Sigmoid colon (tissue), 4 donors: ENCODE data around the gene TMEM247.

Experiments used
- EP300 ChIP-seq, 4 donors: sonication (generic); formaldehyde crosslinking; IDR thresholded peaks; one replicate each; pipeline ENCODE4 v1.6.1; 2017; ENCODE audit warnings: antibody characterized with exemption in 4 of 4
- POLR2A ChIP-seq, 2 donors: fragments of 450-650 bp; IDR thresholded peaks; one replicate each; pipeline ENCODE4 v1.6.1; 2016; ENCODE audit warnings: antibody characterized with exemption in 2 of 2, mild to moderate bottlenecking in 2 of 2, moderate library complexity in 2 of 2
- POLR2AphosphoS5 ChIP-seq, 4 donors: sonication (generic); formaldehyde crosslinking; IDR thresholded peaks; one replicate each; pipeline ENCODE4 v1.6.1; 2017; ENCODE audit warnings: antibody characterized with exemption in 4 of 4
- TF ChIP-seq, protein P1 (sequence below), 4 experiments: fragments of 450-650 bp in 3 of 4; fragments of 200-600 bp in 1 of 4; IDR thresholded peaks; one replicate each; pipeline ENCODE4 v1.5.1; 2016 to 2019; ENCODE audit warnings: antibody characterized with exemption in 4 of 4, mild to moderate bottlenecking in 3 of 4, moderate library complexity in 2 of 4

DNA sequence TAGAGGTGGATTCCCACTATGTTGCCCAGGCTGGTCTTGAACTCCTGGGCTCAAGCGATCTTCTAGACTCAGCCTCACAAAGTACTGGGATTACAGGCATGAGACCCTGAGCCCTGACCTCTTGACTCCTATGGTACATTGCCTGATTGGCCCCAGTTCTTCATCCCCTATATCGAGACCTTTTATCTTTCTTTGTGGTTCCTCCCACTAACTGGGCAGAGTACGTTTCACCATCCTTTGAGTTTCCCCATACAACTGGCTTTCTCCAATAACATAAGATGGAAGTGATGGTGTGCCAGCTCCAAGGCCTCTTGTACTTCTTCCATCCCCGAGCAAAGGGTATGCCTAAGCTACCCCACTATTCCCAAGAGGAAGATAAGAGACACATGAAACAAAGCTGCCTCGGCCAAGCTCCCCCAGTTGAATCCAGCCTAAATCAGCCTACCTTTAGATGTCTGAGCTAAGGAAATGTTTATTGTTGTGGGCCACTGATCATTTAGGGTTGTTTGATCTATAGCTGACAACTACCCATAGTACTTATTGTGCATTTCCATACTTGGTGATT lies 8.3 kb upstream of the TMEM247 start:
- TF ChIP-seq POLR2A (IDR thresholded peaks at IDR 0.05) (no peak), POLR2AphosphoS5 (IDR thresholded peaks at IDR 0.05) (no peak), EP300 (IDR thresholded peaks at IDR 0.05) (no peak)
- TF ChIP-seq, protein P1, sequence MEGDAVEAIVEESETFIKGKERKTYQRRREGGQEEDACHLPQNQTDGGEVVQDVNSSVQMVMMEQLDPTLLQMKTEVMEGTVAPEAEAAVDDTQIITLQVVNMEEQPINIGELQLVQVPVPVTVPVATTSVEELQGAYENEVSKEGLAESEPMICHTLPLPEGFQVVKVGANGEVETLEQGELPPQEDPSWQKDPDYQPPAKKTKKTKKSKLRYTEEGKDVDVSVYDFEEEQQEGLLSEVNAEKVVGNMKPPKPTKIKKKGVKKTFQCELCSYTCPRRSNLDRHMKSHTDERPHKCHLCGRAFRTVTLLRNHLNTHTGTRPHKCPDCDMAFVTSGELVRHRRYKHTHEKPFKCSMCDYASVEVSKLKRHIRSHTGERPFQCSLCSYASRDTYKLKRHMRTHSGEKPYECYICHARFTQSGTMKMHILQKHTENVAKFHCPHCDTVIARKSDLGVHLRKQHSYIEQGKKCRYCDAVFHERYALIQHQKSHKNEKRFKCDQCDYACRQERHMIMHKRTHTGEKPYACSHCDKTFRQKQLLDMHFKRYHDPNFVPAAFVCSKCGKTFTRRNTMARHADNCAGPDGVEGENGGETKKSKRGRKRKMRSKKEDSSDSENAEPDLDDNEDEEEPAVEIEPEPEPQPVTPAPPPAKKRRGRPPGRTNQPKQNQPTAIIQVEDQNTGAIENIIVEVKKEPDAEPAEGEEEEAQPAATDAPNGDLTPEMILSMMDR (IDR thresholded peaks at IDR 0.05), result no peak
